ENCODE results near the gene DZIP3. TPM values are rescaled to one million over a fixed set of nuclear protein-coding genes. Genes with fewer than 3 reads are reported as not detected.

The DZIP3 gene
- total and polyA plus RNA-seq, 2 of the 8 experiments (the other 6 are each of a cell fraction or from before 2014, with no cell fraction given), result 10.4 to 24.3 TPM

DNA sequence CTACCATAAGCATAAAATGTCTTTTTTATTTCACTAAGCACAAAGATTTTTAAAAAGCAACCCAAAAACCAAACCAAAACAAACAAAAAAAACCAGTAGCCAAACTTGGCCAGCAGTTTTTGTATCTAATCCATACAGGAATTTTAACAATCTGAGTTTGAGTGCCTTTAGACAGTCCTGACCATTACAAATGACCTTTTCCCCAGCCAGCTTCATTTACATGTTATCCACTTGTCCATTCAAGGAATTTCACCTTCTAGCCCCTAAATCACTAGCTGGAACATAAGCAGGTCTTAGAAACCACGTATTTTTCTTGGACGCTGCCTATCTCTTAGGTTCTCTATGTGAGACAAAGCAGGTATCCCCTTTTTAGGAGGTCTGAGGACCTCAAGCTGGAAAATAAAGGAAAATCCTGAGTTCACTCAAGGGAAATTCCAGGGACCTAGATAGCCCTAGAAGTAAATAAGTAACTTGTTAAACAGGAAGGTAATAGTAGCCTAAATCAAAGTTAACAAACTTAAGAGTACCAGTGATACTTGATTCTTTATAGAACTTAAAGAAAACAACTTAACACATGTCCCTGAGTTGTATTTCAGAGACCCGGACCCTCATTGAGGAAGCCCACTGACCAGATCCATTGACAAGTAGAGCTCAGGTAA lies 34.5 kb upstream of the DZIP3 start:
- no peak overlapping the region for H2AK5ac ChIP-seq (ENCODE audit: low read depth, low read length)
- no peak overlapping the region for H3K23ac ChIP-seq (ENCODE audit: insufficient read length)
- H3K79me2 ChIP-seq (ENCODE audit: control insufficient read depth in 1 of 2, insufficient read depth in 2 of 2, low read length in 2 of 2), result no peaks in the 10 kb centered on the region
- no peak overlapping the region for H3K56ac ChIP-seq (replicated peaks; ENCODE audit: insufficient read length, low read depth, low read length)
- no peak overlapping the region for H4K91ac ChIP-seq (replicated peaks; ENCODE audit: insufficient read length, low read length)
- H3K4me2 ChIP-seq (ENCODE audit: insufficient read depth in 1 of 2, low read depth in 2 of 2, low read length in 2 of 2), result no peak overlapping the region
- H2BK15ac ChIP-seq (ENCODE audit: low read length), result no peak overlapping the region
- H3K4me3 ChIP-seq (ENCODE audit: extremely low read depth in 1 of 4, insufficient read depth in 2 of 4, low read depth in 3 of 4, low read length in 4 of 4), result no peak overlapping the region
- 87% methylated on average over 3 of the region's 3 CpGs; no CpG with 5 or more reads in 1 of the 2 experiments for WGBS, 2 experiments (ENCODE audit: extremely low coverage in 1 of 2, insufficient coverage in 1 of 2, insufficient read length in 1 of 2, insufficient replicate concordance in 2 of 2, low coverage in 1 of 2, low lambda C conversion rate in 2 of 2, missing lambda C conversion rate in 1 of 2)
- DNase-seq (ENCODE audit: low read depth in 1 of 2, low spot score in 2 of 2) (no peak), FAIRE-seq (no peak)
- H2BK20ac ChIP-seq (ENCODE audit: low read length), result no peak overlapping the region
- H4K5ac ChIP-seq (ENCODE audit: insufficient read length, low read depth, low read length), result no peak overlapping the region
- no peak overlapping the region for H2AFZ ChIP-seq (ENCODE audit: low read length)
- no peak overlapping the region for H3K14ac ChIP-seq (ENCODE audit: insufficient read length)
- H3K79me1 ChIP-seq (ENCODE audit: low read depth, low read length), result no peaks in the 10 kb centered on the region
- no peak for TF ChIP-seq PHF8 (conservative IDR thresholded peaks at IDR 0.05; ENCODE audit: low read depth, low read length)
- TF ChIP-seq CBX8 (IDR thresholded peaks at IDR 0.05; ENCODE audit: borderline replicate concordance, low read depth, low read length), result no peak
- TF ChIP-seq RAD21 (IDR thresholded peaks at IDR 0.05 in 1 of 2, conservative IDR thresholded peaks at IDR 0.05 in 1 of 2; ENCODE audit: low read depth in 2 of 2, low read length in 2 of 2), result no peak
- TF ChIP-seq, protein P1, sequence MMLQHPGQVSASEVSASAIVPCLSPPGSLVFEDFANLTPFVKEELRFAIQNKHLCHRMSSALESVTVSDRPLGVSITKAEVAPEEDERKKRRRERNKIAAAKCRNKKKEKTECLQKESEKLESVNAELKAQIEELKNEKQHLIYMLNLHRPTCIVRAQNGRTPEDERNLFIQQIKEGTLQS (IDR thresholded peaks at IDR 0.05; ENCODE audit: insufficient read depth, low read depth, low read length), result no peak
- no peak for TF ChIP-seq RFX5 (IDR thresholded peaks at IDR 0.05; ENCODE audit: borderline replicate concordance, low read depth, low read length)
- TF ChIP-seq SP4 (IDR thresholded peaks at IDR 0.05; ENCODE audit: low read length), result no peak
- TF ChIP-seq, protein P2, sequence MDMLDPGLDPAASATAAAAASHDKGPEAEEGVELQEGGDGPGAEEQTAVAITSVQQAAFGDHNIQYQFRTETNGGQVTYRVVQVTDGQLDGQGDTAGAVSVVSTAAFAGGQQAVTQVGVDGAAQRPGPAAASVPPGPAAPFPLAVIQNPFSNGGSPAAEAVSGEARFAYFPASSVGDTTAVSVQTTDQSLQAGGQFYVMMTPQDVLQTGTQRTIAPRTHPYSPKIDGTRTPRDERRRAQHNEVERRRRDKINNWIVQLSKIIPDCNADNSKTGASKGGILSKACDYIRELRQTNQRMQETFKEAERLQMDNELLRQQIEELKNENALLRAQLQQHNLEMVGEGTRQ (IDR thresholded peaks at IDR 0.05; ENCODE audit: low read length), result no peak
- TF ChIP-seq KDM5A (IDR thresholded peaks at IDR 0.05; ENCODE audit: low read length), result no peak
- H3K9me3 ChIP-seq (ENCODE audit: insufficient read depth in 2 of 2, low read depth in 1 of 2, low read length in 1 of 2), result no peaks in the 10 kb centered on the region
- H3K27ac ChIP-seq (ENCODE audit: low read depth, low read length), result no peak overlapping the region
- no peaks in the 10 kb centered on the region for H4K20me1 ChIP-seq (replicated peaks in 1 of 2; ENCODE audit: control insufficient read depth in 1 of 2, insufficient read depth in 2 of 2, low read length in 2 of 2)
- CTCF ChIA-PET (ENCODE audit: partially characterized antibody), result interaction anchor here (0.7 to 5.3 kb wide), 6 partner anchors 11 to 931 kb away, joined by 3 to 91 read pairs (median 5); no protein-coding TSS in a partner anchor
- POLR2A ChIA-PET (ENCODE audit: partially characterized antibody), result interaction anchor here (1.6 kb wide), 1 partner anchor 34 kb away, joined by 8 read pairs; the partner anchor contains the start of genes CIP2A and DZIP3
- no peaks in the 10 kb centered on the region for H3K4me1 ChIP-seq (replicated peaks in 1 of 4; ENCODE audit: control insufficient read depth in 3 of 4, insufficient read depth in 4 of 4, low read length in 3 of 4)
- H3K23me2 ChIP-seq (ENCODE audit: low read depth, low read length), result no peaks in the 10 kb centered on the region
- H3K9ac ChIP-seq (replicated peaks in 1 of 4; ENCODE audit: extremely low read depth in 1 of 4, low read depth in 3 of 4, low read length in 3 of 4), result no peak overlapping the region
- no peak overlapping the region for H2BK12ac ChIP-seq (ENCODE audit: low read depth, low read length)
- no peak overlapping the region for H3K18ac ChIP-seq (ENCODE audit: extremely low read depth, low read length)
- no peak overlapping the region for H2BK5ac ChIP-seq (ENCODE audit: low read depth, low read length)
- no peaks in the 10 kb centered on the region for H3K27me3 ChIP-seq (replicated peaks in 1 of 4; ENCODE audit: control insufficient read depth in 3 of 4, extremely low read depth in 1 of 4, insufficient read depth in 3 of 4, low read length in 3 of 4)
- no peak overlapping the region for H3K4ac ChIP-seq (replicated peaks; ENCODE audit: insufficient read length, low read depth, low read length)
- peaks cover 0 to 63% (median 20%) of the 10 kb centered on the region in 4 experiments for H3K36me3 ChIP-seq (ENCODE audit: control insufficient read depth in 2 of 4, insufficient read depth in 4 of 4, low read length in 3 of 4)
- H2BK120ac ChIP-seq (replicated peaks; ENCODE audit: low read depth, low read length), result no peak overlapping the region
- H4K8ac ChIP-seq (ENCODE audit: extremely low read depth, insufficient read depth, low read length), result no peak overlapping the region

Measured in H1 (cell line).